Mesendoderm (in vitro differentiated cells): ENCODE results near the gene KCNQ1.

ENCODE experiments used
- DNase-seq: peaks from one replicate; pipeline ENCODE4 v3.0.0; 2013
- H2AK5ac ChIP-seq: 2 replicates; pipeline ENCODE4 v1.6.1; 2013; ENCODE audit warnings: low read length, inconsistent platforms
- H2BK120ac ChIP-seq: 2 replicates; pipeline ENCODE4 v1.6.1; 2013; ENCODE audit warnings: low read depth, mild to moderate bottlenecking, low read length, moderate library complexity, mixed read lengths
- H2BK15ac ChIP-seq: replicated peaks from 2 replicates; pipeline ENCODE4 v1.6.1; 2013; ENCODE audit warnings: low read depth, mild to moderate bottlenecking, moderate library complexity
- H2BK5ac ChIP-seq: 2 replicates; pipeline ENCODE4 v1.6.1; 2013; ENCODE audit warnings: low read length, inconsistent platforms
- H3K18ac ChIP-seq: 2 replicates; pipeline ENCODE4 v1.6.1; 2013; ENCODE audit warnings: mild to moderate bottlenecking, low read length, mixed read lengths
- H3K23ac ChIP-seq: one replicate; pipeline ENCODE4 v1.6.1; 2013; ENCODE audit warnings: low read length
- H3K27ac ChIP-seq: 2 replicates; pipeline ENCODE4 v1.5.1; 2013; ENCODE audit warnings: low read depth, mild to moderate bottlenecking, inconsistent platforms, low read length, moderate library complexity
- H3K27me3 ChIP-seq: 2 replicates; pipeline ENCODE4 v1.6.1; 2013; ENCODE audit warnings: low read length, control low read depth, mild to moderate bottlenecking, inconsistent platforms; ENCODE audit not compliant: insufficient read depth, poor library complexity
- H3K36me3 ChIP-seq: 2 replicates; pipeline ENCODE4 v1.6.1; 2013; ENCODE audit warnings: low read length, inconsistent platforms; ENCODE audit not compliant: control insufficient read depth, insufficient read depth
- H3K4ac ChIP-seq: one replicate; pipeline ENCODE4 v1.6.1; 2013; ENCODE audit warnings: low read depth, mild to moderate bottlenecking, low read length, moderate library complexity
- H3K4me1 ChIP-seq: 2 replicates; pipeline ENCODE4 v1.6.1; 2013; ENCODE audit warnings: low read depth, low read length, inconsistent platforms; ENCODE audit not compliant: control insufficient read depth
- H3K4me2 ChIP-seq: 2 replicates; pipeline ENCODE4 v1.6.1; 2013; ENCODE audit warnings: low read length
- H3K4me3 ChIP-seq: 2 replicates; pipeline ENCODE4 v1.5.1; 2013; ENCODE audit warnings: mild to moderate bottlenecking, low read length
- H3K56ac ChIP-seq: one replicate; pipeline ENCODE4 v1.6.1; 2013; ENCODE audit warnings: low read length
- H3K79me1 ChIP-seq: 2 replicates; pipeline ENCODE4 v1.6.1; 2013; ENCODE audit warnings: low read length, inconsistent platforms
- H3K79me2 ChIP-seq: 2 replicates; pipeline ENCODE4 v1.6.1; 2013; ENCODE audit warnings: mild to moderate bottlenecking, low read length; ENCODE audit not compliant: control insufficient read depth, insufficient read depth
- H3K9ac ChIP-seq: 2 replicates; pipeline ENCODE4 v1.6.1; 2013; ENCODE audit warnings: low read length, inconsistent platforms
- H4K5ac ChIP-seq: one replicate; pipeline ENCODE4 v1.6.1; 2013; ENCODE audit warnings: low read length
- H4K8ac ChIP-seq: one replicate; pipeline ENCODE4 v1.6.1; 2013; ENCODE audit warnings: low read depth, mild to moderate bottlenecking, control low read depth, low read length, moderate library complexity
- WGBS: extraction: QIAGEN DNeasy Blood & Tissue Kit; methylation state at CpG from one replicate; pipeline ENCODE4 v1.1.7; 2013; ENCODE audit warnings: low lambda C conversion rate, missing lambda C conversion rate; ENCODE audit not compliant: insufficient coverage; ENCODE audit errors: extremely low coverage; 5-methylcytosine and 5-hydroxymethylcytosine counted together

The KCNQ1 gene

DNA sequence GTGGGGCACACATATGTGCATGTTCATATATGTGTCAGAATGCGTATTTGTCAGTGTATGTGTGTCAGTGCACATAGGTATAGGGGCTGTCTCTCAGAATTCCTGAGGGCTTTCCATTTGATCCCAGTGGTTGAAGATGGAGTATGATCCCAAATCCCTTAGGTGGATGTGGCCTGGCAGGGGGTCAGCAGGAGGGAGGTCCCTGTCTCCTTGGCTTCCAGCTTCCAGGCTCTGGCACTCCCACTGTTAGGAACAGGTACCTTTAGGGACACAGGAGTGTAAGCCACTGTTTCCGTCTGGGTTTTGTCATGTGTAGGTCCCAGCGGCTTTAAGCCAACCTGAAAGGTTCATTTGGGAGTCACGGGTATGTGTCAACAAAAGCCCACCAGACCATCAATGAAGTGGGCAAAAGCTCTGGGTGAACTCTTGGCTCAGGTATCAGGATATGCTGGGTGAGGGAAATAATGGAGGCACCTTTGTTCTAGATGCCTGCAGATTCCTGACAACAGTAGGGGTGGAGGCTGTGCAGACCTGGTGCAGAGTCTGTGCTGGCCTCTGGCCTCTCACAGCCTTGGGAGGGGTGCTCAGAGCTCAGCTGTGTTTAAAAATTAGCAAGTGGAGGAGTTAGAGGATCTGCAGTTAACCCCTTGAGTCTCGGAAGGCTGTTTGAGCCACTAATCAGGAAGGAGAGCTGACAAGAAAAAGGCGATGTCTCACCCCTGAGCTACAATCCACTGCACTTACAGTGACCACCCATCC is 246.0 kb downstream of the KCNQ1 start:
- DNase-seq: peak; percentile 35
- H3K36me3 ChIP-seq: no peaks in the 10 kb centered on the region

DNA sequence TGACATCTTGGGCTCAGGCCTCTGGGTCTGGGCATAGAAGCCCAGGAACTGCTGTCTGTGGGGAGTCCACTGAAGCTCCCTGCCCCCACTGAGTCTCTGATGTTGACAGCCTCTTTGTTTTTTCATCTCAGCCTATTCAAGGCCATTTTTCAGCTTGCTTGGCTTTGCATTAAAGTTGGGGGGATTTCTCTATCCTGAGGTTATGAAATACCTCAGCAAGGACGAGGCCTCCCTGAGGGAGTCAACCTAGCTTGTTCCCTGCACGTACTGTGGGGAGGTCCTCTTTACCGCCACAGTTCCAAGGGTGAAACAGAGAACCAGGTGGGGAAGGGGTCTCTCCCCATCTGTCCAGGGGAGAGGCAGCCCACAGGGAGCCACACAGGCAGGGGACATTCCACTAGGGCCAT is 246.6 kb downstream of the KCNQ1 start:
- Histone ChIP-seq H3K23ac (no peak overlapping the region), H4K5ac (no peak overlapping the region), H3K4me1 (peaks cover 25% of the 10 kb centered on the region), H3K4me2 (no peak overlapping the region), H3K56ac (no peak overlapping the region), H3K4ac (no peak overlapping the region), H3K79me2 (no peaks in the 10 kb centered on the region), H2BK5ac (no peak overlapping the region), H2AK5ac (no peak overlapping the region), H3K27me3 (no peaks in the 10 kb centered on the region), H3K18ac (no peak overlapping the region), H4K8ac (no peak overlapping the region), H2BK15ac (no peak overlapping the region), H2BK120ac (no peak overlapping the region), H3K9ac (no peak overlapping the region), H3K36me3 (no peaks in the 10 kb centered on the region), H3K79me1 (no peaks in the 10 kb centered on the region), H3K27ac (no peak overlapping the region), H3K4me3 (no peak overlapping the region)
- no CpG with 5 or more reads among the region's 3 CpGs for WGBS
- no peak for DNase-seq

More for the DNA sequence above, 246.0 kb downstream of the KCNQ1 start:
- Histone ChIP-seq H2BK120ac (no peak overlapping the region), H2AK5ac (no peak overlapping the region), H3K23ac (no peak overlapping the region), H3K4ac (no peak overlapping the region), H3K4me1 (peaks cover 25% of the 10 kb centered on the region), H3K27me3 (no peaks in the 10 kb centered on the region), H3K9ac (no peak overlapping the region), H2BK5ac (no peak overlapping the region), H3K4me3 (no peak overlapping the region), H3K18ac (no peak overlapping the region), H2BK15ac (no peak overlapping the region), H3K79me2 (no peaks in the 10 kb centered on the region), H3K27ac (no peak overlapping the region), H4K5ac (no peak overlapping the region), H4K8ac (no peak overlapping the region), H3K56ac (no peak overlapping the region), H3K79me1 (no peaks in the 10 kb centered on the region), H3K4me2 (no peak overlapping the region)
- WGBS: no CpG with 5 or more reads among the region's 6 CpGs

DNA sequence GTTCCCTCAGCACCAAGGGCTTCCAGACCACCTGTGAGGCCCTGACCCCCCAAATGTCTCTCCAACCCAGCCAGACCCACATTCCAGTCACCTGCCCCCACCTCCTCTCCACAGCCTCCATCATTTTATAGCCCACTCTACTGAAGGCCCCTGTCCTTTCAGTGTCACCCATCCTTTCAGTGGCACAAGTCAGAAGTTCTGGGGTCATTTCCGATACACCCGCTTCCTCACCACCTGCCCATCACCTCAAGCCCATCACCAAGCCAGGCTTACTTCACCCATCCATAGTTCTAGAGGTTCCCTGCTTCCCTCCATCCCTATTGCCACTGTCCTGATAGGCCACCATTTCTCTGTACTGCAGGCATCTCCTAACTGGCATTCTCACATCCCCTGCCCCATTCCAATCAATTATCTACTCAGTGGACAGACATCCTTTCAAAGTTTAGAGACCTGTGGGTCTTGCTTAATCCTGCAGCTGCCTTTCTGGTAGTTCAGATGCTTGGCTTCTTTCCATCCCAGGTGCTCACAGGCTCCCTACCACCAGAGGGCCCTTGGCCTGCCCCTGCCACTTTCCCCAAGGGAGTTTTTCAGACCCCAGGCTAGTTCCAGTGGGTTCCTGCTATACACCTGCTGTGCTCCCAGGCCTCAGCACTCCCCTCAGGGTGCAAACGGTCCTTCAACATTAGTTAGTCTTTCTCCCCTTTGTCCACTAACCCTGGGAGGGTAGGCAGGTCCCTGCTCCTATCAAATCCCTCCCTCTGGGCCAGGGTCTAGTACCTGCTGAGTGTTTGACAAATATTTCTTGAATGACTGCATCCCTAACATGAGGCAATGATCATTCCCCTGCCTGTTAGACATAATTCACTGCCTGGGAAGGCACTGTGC is 247.4 kb downstream of the KCNQ1 start:
- Histone ChIP-seq H4K8ac (no peak overlapping the region), H2BK120ac (no peak overlapping the region), H3K27ac (no peak overlapping the region), H3K4ac (no peak overlapping the region), H3K36me3 (no peaks in the 10 kb centered on the region), H3K23ac (no peak overlapping the region), H2AK5ac (no peak overlapping the region), H4K5ac (no peak overlapping the region), H3K4me1 (peaks cover 25% of the 10 kb centered on the region), H3K27me3 (no peaks in the 10 kb centered on the region), H2BK5ac (no peak overlapping the region), H2BK15ac (no peak overlapping the region), H3K79me1 (no peaks in the 10 kb centered on the region), H3K4me3 (no peak overlapping the region), H3K4me2 (no peak overlapping the region), H3K79me2 (no peaks in the 10 kb centered on the region), H3K18ac (no peak overlapping the region), H3K9ac (no peak overlapping the region), H3K56ac (no peak overlapping the region)
- peak; percentile 85 for DNase-seq
- no CpG with 5 or more reads among the region's 3 CpGs for whole genome bisulfite sequencing

DNA sequence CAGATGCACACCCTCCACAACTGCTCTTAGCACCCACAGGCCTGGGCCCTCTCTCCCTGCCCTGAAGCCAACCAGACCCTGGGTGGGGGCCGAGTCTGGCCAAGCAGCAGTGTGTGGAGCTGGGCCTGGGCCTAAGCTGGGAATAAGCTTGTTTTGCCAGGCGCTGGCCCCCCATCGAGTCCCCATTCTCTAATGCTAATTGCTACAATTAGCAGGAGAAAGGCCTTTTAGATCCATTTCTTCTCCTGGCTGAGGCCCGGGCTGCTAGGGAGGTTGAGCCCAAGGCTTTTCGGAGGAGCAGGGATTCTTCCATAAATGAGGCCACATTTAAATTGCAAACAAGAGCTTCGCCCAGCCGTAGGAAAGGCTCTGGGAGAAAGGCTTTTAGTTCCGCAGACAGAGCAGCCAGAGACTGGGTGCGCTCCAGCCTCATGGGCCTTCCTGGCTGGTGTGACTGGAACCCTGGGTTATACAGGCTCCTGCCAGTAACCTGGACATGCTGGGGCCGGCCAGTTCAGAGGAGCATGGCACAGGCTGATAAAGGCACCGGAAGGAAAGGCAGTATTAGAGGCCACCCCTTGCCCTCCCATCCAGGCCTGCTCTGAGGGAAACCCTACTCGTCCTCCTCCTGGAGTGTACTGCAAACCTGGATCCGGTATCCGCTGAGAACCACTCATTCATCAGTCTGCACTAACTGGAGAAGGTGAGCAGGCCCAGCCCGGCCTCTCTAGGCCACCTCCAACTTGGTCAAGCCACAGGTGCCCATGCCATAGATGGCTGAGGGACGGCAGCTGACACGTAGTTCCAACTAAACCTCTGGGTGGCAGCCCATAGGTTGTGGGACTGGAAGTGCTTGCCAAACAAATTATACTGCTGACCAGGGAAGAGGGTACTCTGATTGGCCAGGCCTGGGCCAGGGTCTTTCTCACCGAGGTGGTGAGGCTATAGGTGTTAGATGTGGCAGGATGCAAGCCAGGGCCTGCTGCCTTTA is 248.8 kb downstream of the KCNQ1 start:
- WGBS: no CpG with 5 or more reads among the region's 18 CpGs
- DNase-seq: peak; percentile 91
- H3K56ac ChIP-seq: peak overlapping the region; percentile 50
- H2BK5ac ChIP-seq: no peak overlapping the region
- no peak overlapping the region for H3K4me3 ChIP-seq
- H3K4me1 ChIP-seq: peaks cover 19% of the 10 kb centered on the region
- no peak overlapping the region for H4K5ac ChIP-seq
- H3K18ac ChIP-seq: no peak overlapping the region
- peak overlapping the region; percentile 54 for H3K27ac ChIP-seq
- H2BK15ac ChIP-seq: no peak overlapping the region
- no peak overlapping the region for H3K4ac ChIP-seq
- peak overlapping the region; percentile 39 for H3K9ac ChIP-seq
- H3K79me1 ChIP-seq: no peaks in the 10 kb centered on the region
- no peaks in the 10 kb centered on the region for H3K27me3 ChIP-seq
- H2AK5ac ChIP-seq: no peak overlapping the region
- no peak overlapping the region for H3K23ac ChIP-seq
- no peak overlapping the region for H2BK120ac ChIP-seq
- H3K4me2 ChIP-seq: no peak overlapping the region
- H3K79me2 ChIP-seq: no peaks in the 10 kb centered on the region
- no peak overlapping the region for H4K8ac ChIP-seq
- H3K36me3 ChIP-seq: no peaks in the 10 kb centered on the region

DNA sequence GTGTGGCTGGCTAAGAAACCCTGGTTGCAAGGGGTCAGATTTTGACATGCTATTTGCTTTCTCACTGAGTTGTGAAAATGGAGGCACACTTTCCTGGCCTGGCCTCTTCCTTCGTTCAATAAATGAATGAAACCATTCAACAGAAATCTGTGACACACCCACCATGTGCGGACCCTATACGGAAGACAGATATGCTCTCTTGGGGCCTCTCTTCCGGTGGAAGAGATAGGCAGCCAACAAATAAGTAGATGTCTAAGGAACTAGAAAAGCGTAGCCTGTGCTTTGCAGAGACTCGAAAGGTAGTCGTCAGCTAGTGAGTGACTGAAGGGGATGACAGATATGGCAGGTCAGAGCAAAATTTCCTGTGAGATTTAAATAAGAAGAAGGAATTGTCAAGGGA is 249.7 kb downstream of the KCNQ1 start:
- Histone ChIP-seq H4K5ac (no peak overlapping the region), H3K79me2 (no peaks in the 10 kb centered on the region), H3K36me3 (no peaks in the 10 kb centered on the region), H3K79me1 (no peaks in the 10 kb centered on the region), H4K8ac (no peak overlapping the region), H3K27ac (no peak overlapping the region), H3K4me2 (no peak overlapping the region), H3K4me1 (peaks cover 19% of the 10 kb centered on the region), H2BK120ac (no peak overlapping the region), H3K23ac (no peak overlapping the region), H3K27me3 (no peaks in the 10 kb centered on the region), H3K18ac (no peak overlapping the region), H3K56ac (no peak overlapping the region), H3K9ac (no peak overlapping the region), H2AK5ac (no peak overlapping the region), H3K4me3 (no peak overlapping the region), H3K4ac (no peak overlapping the region), H2BK5ac (no peak overlapping the region), H2BK15ac (no peak overlapping the region)
- DNase-seq: no peak
- WGBS: no CpG with 5 or more reads among the region's 7 CpGs
